Hepatocyte (in vitro differentiated cells): ENCODE measurements around the gene ATP6V1G2.
"Not testable (repeated sequence)": the region's sequence is repeated elsewhere in the genome, so short reads cannot be mapped to it uniquely, and the experiment has no call there.

ENCODE experiments used
- CTCF ChIP-seq: fragments of 200-600 bp; sonication (generic); IDR thresholded peaks from 2 replicates; pipeline ENCODE4 v1.5.1; 2016; ENCODE audit warnings: antibody characterized with exemption, mild to moderate bottlenecking; ENCODE audit not compliant: poor library complexity
- EZH2 ChIP-seq: fragments of 200-600 bp; sonication (generic); IDR thresholded peaks from 2 replicates; pipeline ENCODE4 v1.6.1; 2016; ENCODE audit warnings: antibody characterized with exemption, mild to moderate bottlenecking, borderline replicate concordance

GRCh38 chr6:31590691-31591090, 44.3 kb upstream of the ATP6V1G2 start:
- not testable (repeated sequence) for TF ChIP-seq CTCF, EZH2
